HEK293 (cell line): Measurements from ENCODE around the gene L3MBTL4.

ENCODE experiments used
- CTCF ChIA-PET: fragments of 350-600 bp; formaldehyde crosslinking; extraction: SDS; loops from one replicate; lab custom pipeline; 2021; ENCODE audit warnings: antibody characterized with exemption; lab: Yijun Ruan, JAX
- POLR2A ChIA-PET: fragments of 300-600 bp; formaldehyde crosslinking; extraction: SDS; loops from one replicate; lab custom pipeline; 2020; ENCODE audit warnings: antibody characterized with exemption, inconsistent platforms; lab: Yijun Ruan, JAX
- H3K27ac ChIP-seq: fragments of 200-500 bp; sonication (Bioruptor generic); 2 replicates; pipeline ENCODE4 v1.5.1; 2014; ENCODE audit warnings: low read depth, low read length, control low read depth, inconsistent platforms; ENCODE audit errors: extremely low read depth
- H3K36me3 ChIP-seq, 2 experiments: fragments of 200-500 bp in 1 of 2; sonication (Bioruptor generic) in 1 of 2; 1 replicate in 1 of 2; 2 replicates in 1 of 2; pipeline ENCODE4 v1.5.1; 2014 to 2017; ENCODE audit warnings: inconsistent platforms in 2 of 2, low read length in 2 of 2; ENCODE audit not compliant: control insufficient read depth in 2 of 2, insufficient read depth in 1 of 2
- H3K4me1 ChIP-seq: fragments of 200-500 bp; sonication (Bioruptor generic); 2 replicates; pipeline ENCODE4 v1.5.1; 2014; ENCODE audit warnings: mild to moderate bottlenecking, low read length, inconsistent platforms; ENCODE audit not compliant: control insufficient read depth, insufficient read depth
- H3K4me3 ChIP-seq: 2 replicates; pipeline ENCODE4 v1.5.1; 2011; ENCODE audit warnings: low read depth, mild to moderate bottlenecking, control low read depth, low read length, moderate library complexity
- H3K9me3 ChIP-seq: fragments of 200-500 bp; sonication (Bioruptor generic); 2 replicates; pipeline ENCODE4 v1.5.1; 2014; ENCODE audit warnings: low read depth, low read length, inconsistent platforms; ENCODE audit not compliant: control insufficient read depth, insufficient read depth
- GLIS1 ChIP-seq: fragments of 450-650 bp; formaldehyde crosslinking; IDR thresholded peaks from 2 replicates; pipeline ENCODE4 v1.5.1; 2016; ENCODE audit warnings: missing biosample characterization, missing genetic modification characterization
- GLIS2 ChIP-seq: fragments of 450-650 bp; formaldehyde crosslinking; IDR thresholded peaks from 2 replicates; pipeline ENCODE4 v1.5.1; 2016; ENCODE audit warnings: missing biosample characterization, missing genetic modification characterization
- MYNN ChIP-seq: fragments of 450-650 bp; formaldehyde crosslinking; IDR thresholded peaks from 2 replicates; pipeline ENCODE4 v1.5.1; 2016; ENCODE audit warnings: missing biosample characterization, missing genetic modification characterization, borderline replicate concordance
- PRDM1 ChIP-seq: fragments of 450-650 bp; formaldehyde crosslinking; IDR thresholded peaks from 2 replicates; pipeline ENCODE4; 2016; ENCODE audit warnings: missing biosample characterization, missing genetic modification characterization
- SCRT1 ChIP-seq: fragments of 450-650 bp; formaldehyde crosslinking; IDR thresholded peaks from 2 replicates; pipeline ENCODE4 v1.5.1; 2016; ENCODE audit warnings: missing biosample characterization, missing genetic modification characterization, borderline replicate concordance
- SCRT2 ChIP-seq: fragments of 450-650 bp; formaldehyde crosslinking; IDR thresholded peaks from 2 replicates; pipeline ENCODE4 v1.5.1; 2016; ENCODE audit warnings: missing biosample characterization, missing genetic modification characterization
- TCF7L2 ChIP-seq: IDR thresholded peaks from 2 replicates; pipeline ENCODE4 v1.6.1; 2011; ENCODE audit warnings: low read depth, mild to moderate bottlenecking, inconsistent platforms, low read length, moderate library complexity, borderline replicate concordance
- WT1 ChIP-seq: fragments of 450-650 bp; formaldehyde crosslinking; IDR thresholded peaks from 2 replicates; pipeline ENCODE4 v1.5.1; 2016; ENCODE audit warnings: missing biosample characterization, missing genetic modification characterization
- ZBTB20 ChIP-seq: fragments of 450-650 bp; formaldehyde crosslinking; IDR thresholded peaks from 2 replicates; pipeline ENCODE4 v1.5.1; 2016; ENCODE audit warnings: missing biosample characterization, missing genetic modification characterization
- ZBTB48 ChIP-seq: fragments of 450-650 bp; formaldehyde crosslinking; IDR thresholded peaks from 2 replicates; pipeline ENCODE4 v1.5.1; 2016; ENCODE audit warnings: missing biosample characterization, missing genetic modification characterization
- ZNF140 ChIP-seq: fragments of 450-650 bp; formaldehyde crosslinking; IDR thresholded peaks from 2 replicates; pipeline ENCODE4 v1.5.1; 2016; ENCODE audit warnings: missing biosample characterization, missing genetic modification characterization
- ZNF146 ChIP-seq: fragments of 450-650 bp; formaldehyde crosslinking; IDR thresholded peaks from 2 replicates; pipeline ENCODE4 v1.5.1; 2016; ENCODE audit warnings: missing biosample characterization, missing genetic modification characterization
- ZNF19 ChIP-seq: fragments of 450-650 bp; formaldehyde crosslinking; IDR thresholded peaks from 2 replicates; pipeline ENCODE4; 2016; ENCODE audit warnings: missing biosample characterization, missing genetic modification characterization, low read depth
- ZNF214 ChIP-seq: fragments of 450-650 bp; formaldehyde crosslinking; IDR thresholded peaks from 2 replicates; pipeline ENCODE4 v1.5.1; 2017; ENCODE audit warnings: missing biosample characterization, mild to moderate bottlenecking, missing genetic modification characterization, borderline replicate concordance
- ZNF239 ChIP-seq: fragments of 450-650 bp; formaldehyde crosslinking; IDR thresholded peaks from 2 replicates; pipeline ENCODE4 v1.5.1; 2016; ENCODE audit warnings: missing biosample characterization, missing genetic modification characterization
- ZNF544 ChIP-seq: fragments of 450-650 bp; formaldehyde crosslinking; IDR thresholded peaks from 2 replicates; pipeline ENCODE4 v1.5.0; 2017; ENCODE audit warnings: missing biosample characterization, missing genetic modification characterization
- ZNF555 ChIP-seq: fragments of 450-650 bp; formaldehyde crosslinking; conservative IDR thresholded peaks from 2 replicates; pipeline ENCODE4 v1.5.1; 2017; ENCODE audit warnings: missing biosample characterization, mild to moderate bottlenecking, missing genetic modification characterization, inconsistent platforms
- ZNF629 ChIP-seq: fragments of 450-650 bp; formaldehyde crosslinking; IDR thresholded peaks from 2 replicates; pipeline ENCODE4 v1.5.1; 2017; ENCODE audit warnings: missing biosample characterization, missing genetic modification characterization
- ZNF707 ChIP-seq: fragments of 450-650 bp; formaldehyde crosslinking; IDR thresholded peaks from 2 replicates; pipeline ENCODE4 v1.5.1; 2016; ENCODE audit warnings: missing biosample characterization, missing genetic modification characterization
- ZSCAN5A ChIP-seq: fragments of 450-650 bp; formaldehyde crosslinking; IDR thresholded peaks from 2 replicates; pipeline ENCODE4 v1.5.1; 2016; ENCODE audit warnings: missing biosample characterization, missing genetic modification characterization
- TF ChIP-seq, protein P1 (sequence below): fragments of 450-650 bp; formaldehyde crosslinking; IDR thresholded peaks from 2 replicates; pipeline ENCODE4 v1.5.1; 2016; ENCODE audit warnings: missing biosample characterization, missing genetic modification characterization, low read depth
- TF ChIP-seq, protein P2 (sequence below): fragments of 450-650 bp; formaldehyde crosslinking; IDR thresholded peaks from 2 replicates; pipeline ENCODE4 v1.5.1; 2016; ENCODE audit warnings: missing biosample characterization, missing genetic modification characterization
- TF ChIP-seq, protein P3 (sequence below): fragments of 450-650 bp; IDR thresholded peaks from 2 replicates; pipeline ENCODE4 v1.5.1; 2018; ENCODE audit warnings: missing biosample characterization, missing genetic modification characterization

The L3MBTL4 gene

DNA sequence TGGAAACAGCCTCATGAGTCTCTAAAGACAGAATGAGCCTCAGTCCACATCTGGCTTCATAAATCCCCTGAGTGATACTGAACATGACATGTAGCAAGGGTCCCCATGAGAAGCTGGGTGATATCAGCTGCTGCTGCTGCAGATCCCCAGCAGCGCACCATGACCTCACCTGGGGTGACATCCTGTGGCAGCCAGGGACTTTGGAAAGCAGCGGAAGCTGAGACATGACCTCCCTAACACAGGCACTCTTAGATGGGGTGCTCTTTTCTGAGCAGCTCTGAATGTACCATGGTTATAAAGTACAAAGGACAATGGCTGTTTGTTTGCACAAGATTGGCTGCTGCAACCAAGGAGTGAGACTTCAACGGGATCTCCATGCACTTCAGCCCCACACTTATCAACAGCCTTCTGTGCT, 444.7 kb downstream of the L3MBTL4 start:
- no peak overlapping the region for H3K27ac ChIP-seq
- TF ChIP-seq ZNF19 (tag by site-specific recombination) (no peak), ZBTB20 (tag by site-specific recombination) (no peak), GLIS1 (tag by site-specific recombination) (no peak), MYNN (tag by site-specific recombination) (no peak), PRDM1 (no peak), TCF7L2 (no peak), ZNF214 (tag by site-specific recombination) (no peak), ZNF239 (tag by site-specific recombination) (no peak), WT1 (no peak), ZSCAN5A (no peak), SCRT1 (tag by site-specific recombination) (no peak), SCRT2 (tag by site-specific recombination) (no peak), ZNF629 (tag by site-specific recombination) (no peak), ZNF140 (tag by site-specific recombination) (no peak)
- TF ChIP-seq, protein P1, sequence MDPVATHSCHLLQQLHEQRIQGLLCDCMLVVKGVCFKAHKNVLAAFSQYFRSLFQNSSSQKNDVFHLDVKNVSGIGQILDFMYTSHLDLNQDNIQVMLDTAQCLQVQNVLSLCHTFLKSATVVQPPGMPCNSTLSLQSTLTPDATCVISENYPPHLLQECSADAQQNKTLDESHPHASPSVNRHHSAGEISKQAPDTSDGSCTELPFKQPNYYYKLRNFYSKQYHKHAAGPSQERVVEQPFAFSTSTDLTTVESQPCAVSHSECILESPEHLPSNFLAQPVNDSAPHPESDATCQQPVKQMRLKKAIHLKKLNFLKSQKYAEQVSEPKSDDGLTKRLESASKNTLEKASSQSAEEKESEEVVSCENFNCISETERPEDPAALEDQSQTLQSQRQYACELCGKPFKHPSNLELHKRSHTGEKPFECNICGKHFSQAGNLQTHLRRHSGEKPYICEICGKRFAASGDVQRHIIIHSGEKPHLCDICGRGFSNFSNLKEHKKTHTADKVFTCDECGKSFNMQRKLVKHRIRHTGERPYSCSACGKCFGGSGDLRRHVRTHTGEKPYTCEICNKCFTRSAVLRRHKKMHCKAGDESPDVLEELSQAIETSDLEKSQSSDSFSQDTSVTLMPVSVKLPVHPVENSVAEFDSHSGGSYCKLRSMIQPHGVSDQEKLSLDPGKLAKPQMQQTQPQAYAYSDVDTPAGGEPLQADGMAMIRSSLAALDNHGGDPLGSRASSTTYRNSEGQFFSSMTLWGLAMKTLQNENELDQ (tag by site-specific recombination), result no peak
- TF ChIP-seq, protein P2, sequence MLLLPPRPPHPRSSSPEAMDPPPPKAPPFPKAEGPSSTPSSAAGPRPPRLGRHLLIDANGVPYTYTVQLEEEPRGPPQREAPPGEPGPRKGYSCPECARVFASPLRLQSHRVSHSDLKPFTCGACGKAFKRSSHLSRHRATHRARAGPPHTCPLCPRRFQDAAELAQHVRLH, result no peak
- TF ChIP-seq, protein P3, sequence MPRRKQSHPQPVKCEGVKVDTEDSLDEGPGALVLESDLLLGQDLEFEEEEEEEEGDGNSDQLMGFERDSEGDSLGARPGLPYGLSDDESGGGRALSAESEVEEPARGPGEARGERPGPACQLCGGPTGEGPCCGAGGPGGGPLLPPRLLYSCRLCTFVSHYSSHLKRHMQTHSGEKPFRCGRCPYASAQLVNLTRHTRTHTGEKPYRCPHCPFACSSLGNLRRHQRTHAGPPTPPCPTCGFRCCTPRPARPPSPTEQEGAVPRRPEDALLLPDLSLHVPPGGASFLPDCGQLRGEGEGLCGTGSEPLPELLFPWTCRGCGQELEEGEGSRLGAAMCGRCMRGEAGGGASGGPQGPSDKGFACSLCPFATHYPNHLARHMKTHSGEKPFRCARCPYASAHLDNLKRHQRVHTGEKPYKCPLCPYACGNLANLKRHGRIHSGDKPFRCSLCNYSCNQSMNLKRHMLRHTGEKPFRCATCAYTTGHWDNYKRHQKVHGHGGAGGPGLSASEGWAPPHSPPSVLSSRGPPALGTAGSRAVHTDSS (tag by site-specific recombination), result no peak
- CTCF ChIA-PET, result interaction anchor here (0.6 kb wide), 1 partner anchor 115 kb away, joined by 3 read pairs; no protein-coding TSS in a partner anchor
- H3K4me1 ChIP-seq, result no peaks in the 10 kb centered on the region
- POLR2A ChIA-PET, result no interaction called here
- H3K36me3 ChIP-seq, result no peaks in the 10 kb centered on the region
- H3K9me3 ChIP-seq, result no peaks in the 10 kb centered on the region
- H3K4me3 ChIP-seq, result no peak overlapping the region

DNA sequence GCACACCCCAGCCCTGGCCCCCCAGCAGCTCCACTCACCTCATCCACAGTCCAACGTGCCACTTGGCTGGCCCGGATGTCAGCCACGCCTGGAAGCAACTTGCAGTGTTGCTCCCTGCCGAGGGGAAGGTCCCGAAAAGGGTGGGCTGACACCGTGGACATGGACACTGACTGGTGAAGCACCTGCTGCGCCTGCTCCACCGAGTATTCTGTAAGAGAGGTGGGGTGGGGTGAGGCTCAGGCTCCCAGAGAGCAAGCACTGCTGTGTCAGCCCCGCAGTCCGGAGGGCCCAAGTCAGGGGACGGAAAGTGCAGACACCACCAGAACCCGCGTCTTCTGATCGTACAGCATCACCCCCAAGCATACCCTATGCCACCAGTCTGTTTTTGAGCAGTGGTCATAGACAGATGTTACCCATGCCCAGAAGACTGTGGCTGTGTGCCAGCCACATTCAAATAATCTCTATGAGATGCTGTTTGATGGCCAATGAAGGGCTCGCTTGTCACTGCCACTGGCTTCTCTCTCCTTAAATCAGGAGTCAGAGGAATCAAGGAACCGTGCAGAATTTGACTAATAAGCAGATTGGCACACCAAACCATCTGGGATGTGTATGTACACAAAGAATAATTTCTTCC, 445.2 kb downstream of the L3MBTL4 start:
- ChIA-PET CTCF (no interaction called here), POLR2A (no interaction called here)
- no peak for TF ChIP-seq ZNF555 (tag by site-specific recombination)
- TF ChIP-seq ZNF544 (tag by site-specific recombination), result no peak
- no peak for TF ChIP-seq ZNF707 (tag by site-specific recombination)
- TF ChIP-seq ZNF146 (tag by site-specific recombination), result no peak
- no peak for TF ChIP-seq ZBTB48 (tag by site-specific recombination)
- no peak for TF ChIP-seq GLIS2 (tag by site-specific recombination)
- H3K27ac ChIP-seq, result no peak overlapping the region
- H3K4me3 ChIP-seq, result no peak overlapping the region
- H3K36me3 ChIP-seq, result no peaks in the 10 kb centered on the region
- H3K9me3 ChIP-seq, result no peaks in the 10 kb centered on the region
- no peaks in the 10 kb centered on the region for H3K4me1 ChIP-seq
